NCI-H2107 (cell line): ENCODE data around the gene MTARC2.

Experiments used
- DNase-seq: peaks from one replicate; lab custom pipeline; 2025; lab: John Stamatoyannopoulos, UW

MTARC2 gene

GRCh38 chr1:220769205-220769604 lies 21.1 kb downstream of the MTARC2 start:
- no peak for DNase-seq

- DNase-seq = no peak
These were observed 22.3 kb downstream of the MTARC2 start for GRCh38 chr1:220770245-220770913.

- no peak for DNase-seq
These were observed 24.7 kb downstream of the MTARC2 start for GRCh38 chr1:220772846-220773245.

GRCh38 chr1:220775240-220775853 lies 27.2 kb downstream of the MTARC2 start:
- no peak for DNase-seq

- DNase-seq = no peak
These were observed 28.1 kb downstream of the MTARC2 start for GRCh38 chr1:220776254-220776653.

GRCh38 chr1:220776720-220777326 lies 28.7 kb downstream of the MTARC2 start:
- DNase-seq = peak; percentile 86

GRCh38 chr1:220783453-220783852 lies 35.3 kb downstream of the MTARC2 start:
- DNase-seq = no peak

- DNase-seq = no peak
These were observed 36.6 kb downstream of the MTARC2 start for GRCh38 chr1:220784751-220785150.

GRCh38 chr1:220785166-220786056 lies 37.3 kb downstream of the MTARC2 start:
- DNase-seq = no peak

GRCh38 chr1:220786057-220786336 lies 37.9 kb downstream of the MTARC2 start:
- DNase-seq = no peak

- DNase-seq = peak; percentile 70
These were observed 38.4 kb downstream of the MTARC2 start, which contains the start of gene MTARC1 for GRCh38 chr1:220786337-220787068. Gene MTARC1 (plus strand): TSS chr1:220786913. CDS start chr1:220786945, 32 bp downstream.

- peak; percentile 61 for DNase-seq
These were observed 39.0 kb downstream of the MTARC2 start for GRCh38 chr1:220787069-220787619.

- no peak for DNase-seq
These were observed 40.8 kb downstream of the MTARC2 start for GRCh38 chr1:220788900-220789299.

GRCh38 chr1:220789532-220790147 lies 41.5 kb downstream of the MTARC2 start:
- DNase-seq = no peak

- DNase-seq = no peak
These were observed 43.2 kb downstream of the MTARC2 start for GRCh38 chr1:220791285-220791684.

GRCh38 chr1:220791956-220792355 lies 43.8 kb downstream of the MTARC2 start:
- DNase-seq = no peak

- DNase-seq = no peak
These were observed 48.4 kb downstream of the MTARC2 start for GRCh38 chr1:220796530-220796929.

- DNase-seq = no peak
These were observed 48.9 kb downstream of the MTARC2 start for GRCh38 chr1:220797044-220797443.

GRCh38 chr1:220797553-220797952 lies 49.4 kb downstream of the MTARC2 start:
- DNase-seq = no peak

GRCh38 chr1:220798338-220798737 lies 50.2 kb downstream of the MTARC2 start:
- DNase-seq = no peak

GRCh38 chr1:220800262-220800661 lies 52.1 kb downstream of the MTARC2 start:
- DNase-seq = no peak
